Mesenchymal stem cell (in vitro differentiated cells and primary cell): Measurements from ENCODE around the gene DLX1.

ENCODE experiments used
- DNase-seq: peaks from one replicate; pipeline ENCODE4 v3.0.0-alpha.2; 2013
- H2AFZ ChIP-seq: one replicate; pipeline ENCODE4 v1.6.1; 2013; ENCODE audit warnings: low read depth, mild to moderate bottlenecking, control low read depth, inconsistent platforms, low read length, moderate library complexity
- H2AK5ac ChIP-seq: 2 replicates; pipeline ENCODE4 v1.6.1; 2013; ENCODE audit warnings: low read length, moderate library complexity, mild to moderate bottlenecking, inconsistent platforms; ENCODE audit not compliant: severe bottlenecking
- H2BK120ac ChIP-seq: one replicate; pipeline ENCODE4 v1.6.1; 2013; ENCODE audit warnings: low read depth, mild to moderate bottlenecking, inconsistent platforms, low read length, moderate library complexity
- H2BK12ac ChIP-seq, 2 experiments: one replicate each; pipeline ENCODE4 v1.6.1; 2013; ENCODE audit warnings: inconsistent platforms in 2 of 2, low read length in 2 of 2, mild to moderate bottlenecking in 2 of 2, moderate library complexity in 2 of 2, control low read depth in 1 of 2
- H2BK15ac ChIP-seq: one replicate; pipeline ENCODE4 v1.6.1; 2013; ENCODE audit warnings: mild to moderate bottlenecking, low read depth, inconsistent platforms; ENCODE audit not compliant: poor library complexity, severe bottlenecking
- H2BK5ac ChIP-seq: 2 replicates; pipeline ENCODE4 v1.6.1; 2013; ENCODE audit warnings: low read depth, mild to moderate bottlenecking, low read length, control low read depth, inconsistent platforms; ENCODE audit not compliant: poor library complexity, severe bottlenecking
- H3K14ac ChIP-seq, 2 experiments: one replicate each; pipeline ENCODE4 v1.6.1; 2013; ENCODE audit warnings: inconsistent platforms in 2 of 2, low read length in 2 of 2, control low read depth in 1 of 2, mild to moderate bottlenecking in 1 of 2, moderate library complexity in 1 of 2
- H3K18ac ChIP-seq, 2 experiments: one replicate each; pipeline ENCODE4 v1.6.1; 2013; ENCODE audit warnings: inconsistent platforms in 2 of 2, low read length in 2 of 2, control low read depth in 1 of 2, low read depth in 1 of 2, mild to moderate bottlenecking in 1 of 2
- H3K23ac ChIP-seq, 2 experiments: one replicate each; pipeline ENCODE4 v1.6.1; 2013; ENCODE audit warnings: inconsistent platforms in 2 of 2, low read length in 2 of 2, mild to moderate bottlenecking in 2 of 2, moderate library complexity in 2 of 2, control low read depth in 1 of 2
- H3K27ac ChIP-seq: 2 replicates; pipeline ENCODE4 v1.5.1; 2013; ENCODE audit warnings: mild to moderate bottlenecking, moderate library complexity, low read length, control low read depth, inconsistent platforms; ENCODE audit not compliant: poor library complexity, severe bottlenecking
- H3K27me3 ChIP-seq, 2 experiments: 2 replicates each; pipeline versions ENCODE4 v1.6.1 to v1.7.0; 2013; ENCODE audit warnings: low read length in 2 of 2, mild to moderate bottlenecking in 2 of 2, moderate library complexity in 2 of 2, control low read depth in 1 of 2, inconsistent platforms in 1 of 2; ENCODE audit not compliant: control insufficient read depth in 1 of 2, insufficient read depth in 1 of 2
- H3K36me3 ChIP-seq, 2 experiments: 2 replicates each; pipeline versions ENCODE4 v1.6.1 to v1.7.0; 2013; ENCODE audit warnings: low read length in 2 of 2, control low read depth in 1 of 2, inconsistent platforms in 1 of 2, low read depth in 1 of 2, mild to moderate bottlenecking in 1 of 2; ENCODE audit not compliant: insufficient read depth in 2 of 2, control insufficient read depth in 1 of 2
- H3K4ac ChIP-seq, 2 experiments: one replicate each; pipeline ENCODE4 v1.6.1; 2013; ENCODE audit warnings: inconsistent platforms in 2 of 2, low read length in 2 of 2, mild to moderate bottlenecking in 2 of 2, moderate library complexity in 2 of 2, control low read depth in 1 of 2, low read depth in 1 of 2
- H3K4me1 ChIP-seq: 2 replicates; pipeline ENCODE4 v1.6.1; 2013; ENCODE audit warnings: low read depth, low read length, control low read depth; ENCODE audit not compliant: control insufficient read depth, insufficient read depth
- H3K4me2 ChIP-seq: 2 replicates; pipeline ENCODE4 v1.6.1; 2013; ENCODE audit warnings: low read length, mild to moderate bottlenecking, inconsistent platforms; ENCODE audit not compliant: poor library complexity, severe bottlenecking
- H3K4me3 ChIP-seq, 2 experiments: 2 replicates each; pipeline versions ENCODE4 v1.5.1 to v1.7.0; 2013; ENCODE audit warnings: low read length in 2 of 2, mild to moderate bottlenecking in 2 of 2, control low read depth in 1 of 2, low read depth in 1 of 2; ENCODE audit not compliant: insufficient read depth in 1 of 2
- H3K79me1 ChIP-seq: replicated peaks from 2 replicates; pipeline ENCODE4 v1.6.1; 2013; ENCODE audit warnings: mild to moderate bottlenecking, control low read depth, low read length, inconsistent platforms; ENCODE audit not compliant: poor library complexity, severe bottlenecking
- H3K9ac ChIP-seq: 2 replicates; pipeline ENCODE4 v1.7.0; 2013; ENCODE audit warnings: mild to moderate bottlenecking, low read length, moderate library complexity
- H3K9me3 ChIP-seq: 2 replicates; pipeline ENCODE4 v1.7.0; 2013; ENCODE audit warnings: mild to moderate bottlenecking, low read length; ENCODE audit not compliant: control insufficient read depth
- H4K8ac ChIP-seq: one replicate; pipeline ENCODE4 v1.6.1; 2013; ENCODE audit warnings: inconsistent platforms, mild to moderate bottlenecking, low read length, moderate library complexity
- H4K91ac ChIP-seq: one replicate; pipeline ENCODE4 v1.6.1; 2013; ENCODE audit warnings: mild to moderate bottlenecking, low read length, inconsistent platforms
- WGBS: methylation state at CpG from one replicate; pipeline ENCODE4 v1.1.7; 2013; ENCODE audit warnings: mixed read lengths; 5-methylcytosine and 5-hydroxymethylcytosine counted together

The DLX1 gene

GRCh38 chr2:172072706-172073105 is 12.6 kb upstream of the DLX1 start:
- Histone ChIP-seq H3K18ac (no peak overlapping the region), H2BK15ac (no peak overlapping the region), H3K4me2 (no peak overlapping the region), H4K91ac (no peak overlapping the region), H2BK12ac (no peak overlapping the region), H3K9me3 (no peaks in the 10 kb centered on the region), H3K23ac (no peak overlapping the region), H3K9ac (no peak overlapping the region), H2AK5ac (no peak overlapping the region), H4K8ac (no peak overlapping the region), H2AFZ (no peak overlapping the region), H2BK120ac (no peak overlapping the region), H3K4me1 (no peaks in the 10 kb centered on the region), H3K36me3 (no peaks in the 10 kb centered on the region), H3K27ac (no peak overlapping the region), H3K4me3 (no peak overlapping the region), H3K14ac (no peak overlapping the region), H3K27me3 (no peaks in the 10 kb centered on the region), H2BK5ac (no peak overlapping the region), H3K79me1 (no peaks in the 10 kb centered on the region), H3K4ac (no peak overlapping the region)
- no peak for DNase-seq
- 100% methylated on average over 1 of the region's 2 CpGs for WGBS

GRCh38 chr2:172073518-172073917 is 11.8 kb upstream of the DLX1 start:
- H2BK120ac ChIP-seq: no peak overlapping the region
- H3K4me1 ChIP-seq: no peaks in the 10 kb centered on the region
- no peak overlapping the region for H4K8ac ChIP-seq
- H3K4me2 ChIP-seq: no peak overlapping the region
- no peak overlapping the region for H3K27ac ChIP-seq
- H3K79me1 ChIP-seq: no peaks in the 10 kb centered on the region
- no peak overlapping the region for H3K9ac ChIP-seq
- H3K18ac ChIP-seq: no peak overlapping the region
- no peaks in the 10 kb centered on the region for H3K36me3 ChIP-seq
- WGBS: 70% methylated on average over 1 of the region's 4 CpGs
- H3K14ac ChIP-seq: no peak overlapping the region
- H4K91ac ChIP-seq: no peak overlapping the region
- no peak overlapping the region for H2BK12ac ChIP-seq
- no peak for DNase-seq
- no peak overlapping the region for H3K23ac ChIP-seq
- H2BK15ac ChIP-seq: no peak overlapping the region
- no peaks in the 10 kb centered on the region for H3K9me3 ChIP-seq
- H3K27me3 ChIP-seq: peaks cover 0 to 5% of the 10 kb centered on the region in 2 experiments
- no peak overlapping the region for H3K4ac ChIP-seq
- H3K4me3 ChIP-seq: no peak overlapping the region
- H2AFZ ChIP-seq: no peak overlapping the region
- no peak overlapping the region for H2AK5ac ChIP-seq
- no peak overlapping the region for H2BK5ac ChIP-seq

- no peak overlapping the region for H3K4ac ChIP-seq
- H2AK5ac ChIP-seq: no peak overlapping the region
- no peak overlapping the region for H2BK5ac ChIP-seq
- no peak overlapping the region for H2BK15ac ChIP-seq
- no peak overlapping the region for H2BK120ac ChIP-seq
- no peaks in the 10 kb centered on the region for H3K4me1 ChIP-seq
- H3K9me3 ChIP-seq: no peaks in the 10 kb centered on the region
- no peak overlapping the region for H3K4me3 ChIP-seq
- H3K9ac ChIP-seq: no peak overlapping the region
- no peak overlapping the region for H3K14ac ChIP-seq
- no peak overlapping the region for H3K27ac ChIP-seq
- peaks cover 0 to 12% of the 10 kb centered on the region in 2 experiments for H3K27me3 ChIP-seq
- H3K18ac ChIP-seq: no peak overlapping the region
- H2AFZ ChIP-seq: no peak overlapping the region
- WGBS: no CpG with 5 or more reads among the region's 1 CpG
- no peak overlapping the region for H3K4me2 ChIP-seq
- no peaks in the 10 kb centered on the region for H3K79me1 ChIP-seq
- H4K91ac ChIP-seq: no peak overlapping the region
- H3K36me3 ChIP-seq: no peaks in the 10 kb centered on the region
- H4K8ac ChIP-seq: no peak overlapping the region
- H3K23ac ChIP-seq: no peak overlapping the region
- no peak overlapping the region for H2BK12ac ChIP-seq
- DNase-seq: no peak
These were observed 11.1 kb upstream of the DLX1 start for GRCh38 chr2:172074254-172074653.

- Histone ChIP-seq H2AFZ (no peak overlapping the region), H3K79me1 (no peaks in the 10 kb centered on the region), H3K18ac (no peak overlapping the region), H2BK5ac (no peak overlapping the region), H3K27ac (no peak overlapping the region), H2BK12ac (no peak overlapping the region), H2BK15ac (no peak overlapping the region), H3K9me3 (peaks cover 9% of the 10 kb centered on the region), H4K91ac (no peak overlapping the region), H3K4me1 (peaks cover 16% of the 10 kb centered on the region), H3K27me3 (peaks cover 46 to 64% of the 10 kb centered on the region in 2 experiments), H2BK120ac (no peak overlapping the region), H3K9ac (no peak overlapping the region), H2AK5ac (no peak overlapping the region), H3K4me2 (no peak overlapping the region), H4K8ac (no peak overlapping the region), H3K36me3 (no peaks in the 10 kb centered on the region), H3K4me3 (no peak overlapping the region), H3K4ac (no peak overlapping the region), H3K14ac (no peak overlapping the region), H3K23ac (no peak overlapping the region)
- no peak for DNase-seq
- 81% methylated on average over 4 of the region's 5 CpGs for WGBS
These were observed 5.9 kb upstream of the DLX1 start for GRCh38 chr2:172079416-172079815.
